ENCODE data around the gene PITPNM3. TPM values are rescaled to one million over a fixed set of nuclear protein-coding genes. Genes with fewer than 3 reads are reported as not detected.

Gene PITPNM3
- total and polyA plus RNA-seq, 2 of the 13 experiments (the other 11 are each of a cell fraction or from before 2014, with no cell fraction given): 0.13 to 0.29 TPM

DNA sequence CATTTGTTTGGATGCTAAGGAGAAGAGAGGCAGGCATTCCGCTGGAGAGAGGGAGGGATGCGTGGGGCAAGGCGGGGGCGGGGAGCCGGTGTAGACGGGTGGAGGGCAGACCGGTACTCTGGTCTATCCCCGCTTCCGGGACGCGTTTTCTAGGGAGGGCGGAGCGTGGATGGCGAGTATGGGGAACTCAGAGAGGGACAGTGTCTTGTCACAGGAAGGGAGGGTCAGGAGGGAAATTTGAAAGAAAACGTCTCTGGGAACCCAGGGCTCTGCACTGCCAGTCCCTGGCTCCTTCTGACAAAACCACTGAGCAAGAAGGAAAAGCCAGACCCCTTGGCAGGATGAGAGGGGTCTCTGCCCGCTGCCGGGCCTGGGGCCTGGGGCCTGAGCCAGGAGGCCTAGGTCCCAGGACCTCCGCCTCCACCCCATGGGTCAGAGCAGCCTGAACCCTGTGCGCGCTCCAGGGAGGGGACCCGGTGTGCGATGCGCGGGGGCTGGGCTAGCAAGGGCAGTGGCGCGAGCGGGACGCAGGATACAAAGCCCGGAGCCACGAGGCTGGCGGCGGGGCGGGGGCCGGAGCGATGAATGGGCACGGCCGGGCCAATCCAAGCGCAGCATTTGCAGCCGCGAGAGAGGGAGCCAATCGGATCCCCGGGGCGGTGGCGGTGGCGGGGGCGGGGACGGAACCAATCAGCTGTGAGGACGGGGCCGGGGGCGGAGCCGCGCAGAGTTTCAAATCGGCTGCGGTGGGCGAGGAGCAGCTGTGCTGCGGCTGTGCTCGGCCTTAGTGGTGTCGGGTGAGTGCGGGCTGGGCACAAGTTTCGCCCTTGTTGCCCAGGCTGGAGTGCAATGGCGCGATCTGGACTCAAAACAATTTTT is 112.4 kb downstream of the PITPNM3 start, which contains the start of gene PIMREG (continued):
- TF ChIP-seq, protein P1, sequence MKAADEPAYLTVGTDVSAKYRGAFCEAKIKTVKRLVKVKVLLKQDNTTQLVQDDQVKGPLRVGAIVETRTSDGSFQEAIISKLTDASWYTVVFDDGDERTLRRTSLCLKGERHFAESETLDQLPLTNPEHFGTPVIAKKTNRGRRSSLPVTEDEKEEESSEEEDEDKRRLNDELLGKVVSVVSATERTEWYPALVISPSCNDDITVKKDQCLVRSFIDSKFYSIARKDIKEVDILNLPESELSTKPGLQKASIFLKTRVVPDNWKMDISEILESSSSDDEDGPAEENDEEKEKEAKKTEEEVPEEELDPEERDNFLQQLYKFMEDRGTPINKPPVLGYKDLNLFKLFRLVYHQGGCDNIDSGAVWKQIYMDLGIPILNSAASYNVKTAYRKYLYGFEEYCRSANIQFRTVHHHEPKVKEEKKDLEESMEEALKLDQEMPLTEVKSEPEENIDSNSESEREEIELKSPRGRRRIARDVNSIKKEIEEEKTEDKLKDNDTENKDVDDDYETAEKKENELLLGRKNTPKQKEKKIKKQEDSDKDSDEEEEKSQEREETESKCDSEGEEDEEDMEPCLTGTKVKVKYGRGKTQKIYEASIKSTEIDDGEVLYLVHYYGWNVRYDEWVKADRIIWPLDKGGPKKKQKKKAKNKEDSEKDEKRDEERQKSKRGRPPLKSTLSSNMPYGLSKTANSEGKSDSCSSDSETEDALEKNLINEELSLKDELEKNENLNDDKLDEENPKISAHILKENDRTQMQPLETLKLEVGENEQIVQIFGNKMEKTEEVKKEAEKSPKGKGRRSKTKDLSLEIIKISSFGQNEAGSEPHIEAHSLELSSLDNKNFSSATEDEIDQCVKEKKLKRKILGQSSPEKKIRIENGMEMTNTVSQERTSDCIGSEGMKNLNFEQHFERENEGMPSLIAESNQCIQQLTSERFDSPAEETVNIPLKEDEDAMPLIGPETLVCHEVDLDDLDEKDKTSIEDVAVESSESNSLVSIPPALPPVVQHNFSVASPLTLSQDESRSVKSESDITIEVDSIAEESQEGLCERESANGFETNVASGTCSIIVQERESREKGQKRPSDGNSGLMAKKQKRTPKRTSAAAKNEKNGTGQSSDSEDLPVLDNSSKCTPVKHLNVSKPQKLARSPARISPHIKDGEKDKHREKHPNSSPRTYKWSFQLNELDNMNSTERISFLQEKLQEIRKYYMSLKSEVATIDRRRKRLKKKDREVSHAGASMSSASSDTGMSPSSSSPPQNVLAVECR (CRISPR knock-in tag; IDR thresholded peaks at IDR 0.05; ENCODE audit: borderline replicate concordance): peak; percentile 99
- TF ChIP-seq, protein P2, sequence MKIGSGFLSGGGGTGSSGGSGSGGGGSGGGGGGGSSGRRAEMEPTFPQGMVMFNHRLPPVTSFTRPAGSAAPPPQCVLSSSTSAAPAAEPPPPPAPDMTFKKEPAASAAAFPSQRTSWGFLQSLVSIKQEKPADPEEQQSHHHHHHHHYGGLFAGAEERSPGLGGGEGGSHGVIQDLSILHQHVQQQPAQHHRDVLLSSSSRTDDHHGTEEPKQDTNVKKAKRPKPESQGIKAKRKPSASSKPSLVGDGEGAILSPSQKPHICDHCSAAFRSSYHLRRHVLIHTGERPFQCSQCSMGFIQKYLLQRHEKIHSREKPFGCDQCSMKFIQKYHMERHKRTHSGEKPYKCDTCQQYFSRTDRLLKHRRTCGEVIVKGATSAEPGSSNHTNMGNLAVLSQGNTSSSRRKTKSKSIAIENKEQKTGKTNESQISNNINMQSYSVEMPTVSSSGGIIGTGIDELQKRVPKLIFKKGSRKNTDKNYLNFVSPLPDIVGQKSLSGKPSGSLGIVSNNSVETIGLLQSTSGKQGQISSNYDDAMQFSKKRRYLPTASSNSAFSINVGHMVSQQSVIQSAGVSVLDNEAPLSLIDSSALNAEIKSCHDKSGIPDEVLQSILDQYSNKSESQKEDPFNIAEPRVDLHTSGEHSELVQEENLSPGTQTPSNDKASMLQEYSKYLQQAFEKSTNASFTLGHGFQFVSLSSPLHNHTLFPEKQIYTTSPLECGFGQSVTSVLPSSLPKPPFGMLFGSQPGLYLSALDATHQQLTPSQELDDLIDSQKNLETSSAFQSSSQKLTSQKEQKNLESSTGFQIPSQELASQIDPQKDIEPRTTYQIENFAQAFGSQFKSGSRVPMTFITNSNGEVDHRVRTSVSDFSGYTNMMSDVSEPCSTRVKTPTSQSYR (CRISPR knock-in tag; IDR thresholded peaks at IDR 0.05; ENCODE audit: borderline replicate concordance): no peak; the same call in 1 of the 2 replicates
- TF ChIP-seq ZNF598 (CRISPR knock-in tag; IDR thresholded peaks at IDR 0.05; ENCODE audit: borderline replicate concordance): peak; percentile 50; the same call in 1 of the 2 replicates
- TF ChIP-seq TMF1 (CRISPR knock-in tag; IDR thresholded peaks at IDR 0.05; ENCODE audit: low read depth): 0 out of 2 replicates have a peak, but pooled peaks have one; percentile 75
- no peak; the same call in 1 of the 2 replicates for TF ChIP-seq KDM5A (IDR thresholded peaks at IDR 0.05; ENCODE audit: borderline replicate concordance, low read length)
- no peak for TF ChIP-seq ZNF12 (CRISPR knock-in tag; IDR thresholded peaks at IDR 0.05)
- 0 out of 2 replicates have a peak, but pooled peaks have one; percentile 27 for TF ChIP-seq TOE1 (CRISPR knock-in tag; IDR thresholded peaks at IDR 0.05)
- TF ChIP-seq, protein P3, sequence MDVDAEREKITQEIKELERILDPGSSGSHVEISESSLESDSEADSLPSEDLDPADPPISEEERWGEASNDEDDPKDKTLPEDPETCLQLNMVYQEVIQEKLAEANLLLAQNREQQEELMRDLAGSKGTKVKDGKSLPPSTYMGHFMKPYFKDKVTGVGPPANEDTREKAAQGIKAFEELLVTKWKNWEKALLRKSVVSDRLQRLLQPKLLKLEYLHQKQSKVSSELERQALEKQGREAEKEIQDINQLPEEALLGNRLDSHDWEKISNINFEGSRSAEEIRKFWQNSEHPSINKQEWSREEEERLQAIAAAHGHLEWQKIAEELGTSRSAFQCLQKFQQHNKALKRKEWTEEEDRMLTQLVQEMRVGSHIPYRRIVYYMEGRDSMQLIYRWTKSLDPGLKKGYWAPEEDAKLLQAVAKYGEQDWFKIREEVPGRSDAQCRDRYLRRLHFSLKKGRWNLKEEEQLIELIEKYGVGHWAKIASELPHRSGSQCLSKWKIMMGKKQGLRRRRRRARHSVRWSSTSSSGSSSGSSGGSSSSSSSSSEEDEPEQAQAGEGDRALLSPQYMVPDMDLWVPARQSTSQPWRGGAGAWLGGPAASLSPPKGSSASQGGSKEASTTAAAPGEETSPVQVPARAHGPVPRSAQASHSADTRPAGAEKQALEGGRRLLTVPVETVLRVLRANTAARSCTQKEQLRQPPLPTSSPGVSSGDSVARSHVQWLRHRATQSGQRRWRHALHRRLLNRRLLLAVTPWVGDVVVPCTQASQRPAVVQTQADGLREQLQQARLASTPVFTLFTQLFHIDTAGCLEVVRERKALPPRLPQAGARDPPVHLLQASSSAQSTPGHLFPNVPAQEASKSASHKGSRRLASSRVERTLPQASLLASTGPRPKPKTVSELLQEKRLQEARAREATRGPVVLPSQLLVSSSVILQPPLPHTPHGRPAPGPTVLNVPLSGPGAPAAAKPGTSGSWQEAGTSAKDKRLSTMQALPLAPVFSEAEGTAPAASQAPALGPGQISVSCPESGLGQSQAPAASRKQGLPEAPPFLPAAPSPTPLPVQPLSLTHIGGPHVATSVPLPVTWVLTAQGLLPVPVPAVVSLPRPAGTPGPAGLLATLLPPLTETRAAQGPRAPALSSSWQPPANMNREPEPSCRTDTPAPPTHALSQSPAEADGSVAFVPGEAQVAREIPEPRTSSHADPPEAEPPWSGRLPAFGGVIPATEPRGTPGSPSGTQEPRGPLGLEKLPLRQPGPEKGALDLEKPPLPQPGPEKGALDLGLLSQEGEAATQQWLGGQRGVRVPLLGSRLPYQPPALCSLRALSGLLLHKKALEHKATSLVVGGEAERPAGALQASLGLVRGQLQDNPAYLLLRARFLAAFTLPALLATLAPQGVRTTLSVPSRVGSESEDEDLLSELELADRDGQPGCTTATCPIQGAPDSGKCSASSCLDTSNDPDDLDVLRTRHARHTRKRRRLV (CRISPR knock-in tag; IDR thresholded peaks at IDR 0.05): no peak
- TF ChIP-seq EEA1 (CRISPR knock-in tag; IDR thresholded peaks at IDR 0.05; ENCODE audit: borderline replicate concordance): peak; percentile 42; the same call in 1 of the 2 replicates
- TF ChIP-seq SP2 (CRISPR knock-in tag; IDR thresholded peaks at IDR 0.05): peak; percentile 89
- TF ChIP-seq ZNF225 (CRISPR knock-in tag; IDR thresholded peaks at IDR 0.05): no peak
- TF ChIP-seq GZF1 (CRISPR knock-in tag; IDR thresholded peaks at IDR 0.05): peak; percentile 72; the same call in 1 of the 2 replicates
- peak; percentile 19 for TF ChIP-seq YY1 (IDR thresholded peaks at IDR 0.05; ENCODE audit: insufficient read depth, insufficient replicate concordance, low read depth, low read length)
- no peak for TF ChIP-seq HCFC1 (IDR thresholded peaks at IDR 0.05; ENCODE audit: low read depth, low read length)
- peak; percentile 60; the same call in 1 of the 2 replicates for TF ChIP-seq ZNF543 (CRISPR knock-in tag; IDR thresholded peaks at IDR 0.05)

All from HepG2 (cell line).